Subcutaneous abdominal adipose tissue (tissue), 5 donors: ENCODE data around the gene PASK.
A peak's percentile ranks its signal among the peaks of the same experiment; 100 is the strongest.

Experiments
- H3K27ac ChIP-seq: one replicate; pipeline ENCODE4 v1.7.0; 2013; ENCODE audit warnings: low read depth, mild to moderate bottlenecking, inconsistent platforms, low read length, moderate library complexity
- H3K27me3 ChIP-seq, 5 donors: one replicate each; pipeline ENCODE4 v1.7.0; 2013; ENCODE audit warnings: low read length in 5 of 5, inconsistent platforms in 1 of 5; ENCODE audit not compliant: control insufficient read depth in 5 of 5, insufficient read depth in 4 of 5
- H3K36me3 ChIP-seq, 5 donors: one replicate each; pipeline ENCODE4 v1.7.0; 2013; ENCODE audit warnings: low read length in 5 of 5; ENCODE audit not compliant: control insufficient read depth in 5 of 5, insufficient read depth in 5 of 5
- H3K4me1 ChIP-seq, 5 donors: one replicate each; pipeline ENCODE4 v1.7.0; 2013; ENCODE audit warnings: low read length in 5 of 5, mild to moderate bottlenecking in 3 of 5, moderate library complexity in 1 of 5; ENCODE audit not compliant: control insufficient read depth in 5 of 5, insufficient read depth in 5 of 5
- H3K4me3 ChIP-seq, 5 donors: one replicate each; pipeline ENCODE4 v1.7.0; 2013; ENCODE audit warnings: low read length in 5 of 5, low read depth in 1 of 5
- H3K9ac ChIP-seq, 5 donors: one replicate each; pipeline ENCODE4 v1.7.0; 2013; ENCODE audit warnings: low read length in 5 of 5, mild to moderate bottlenecking in 4 of 5, moderate library complexity in 3 of 5
- H3K9me3 ChIP-seq, 5 donors: one replicate each; pipeline ENCODE4 v1.7.0; 2013; ENCODE audit warnings: low read length in 5 of 5; ENCODE audit not compliant: control insufficient read depth in 5 of 5
- donor health status: healthy.
- donor health status: healthy.
- donor health status: healthy.
- donor health status: healthy.
- donor health status: healthy.

Gene PASK

GRCh38 chr2:241159116-241159515 is 9.8 kb upstream of the PASK start:
- Histone ChIP-seq H3K9ac (no peak overlapping the region), H3K4me1 (peaks cover 7 to 24% (median 13%) of the 10 kb centered on the region in 5 donors), H3K27me3 (no peaks in the 10 kb centered on the region), H3K36me3 (peaks cover 0 to 66% (median 41%) of the 10 kb centered on the region in 5 donors), H3K4me3 (no peak overlapping the region), H3K9me3 (no peaks in the 10 kb centered on the region), H3K27ac (no peak overlapping the region)

- Histone ChIP-seq H3K4me3 (no peak overlapping the region), H3K27ac (no peak overlapping the region), H3K27me3 (no peaks in the 10 kb centered on the region), H3K36me3 (peaks cover 0 to 63% (median 38%) of the 10 kb centered on the region in 5 donors), H3K9me3 (no peaks in the 10 kb centered on the region), H3K9ac (no peak overlapping the region), H3K4me1 (peaks cover 7 to 24% (median 13%) of the 10 kb centered on the region in 5 donors)
Observed at GRCh38 chr2:241158546-241158900, 9.3 kb upstream of the PASK start.

DNA sequence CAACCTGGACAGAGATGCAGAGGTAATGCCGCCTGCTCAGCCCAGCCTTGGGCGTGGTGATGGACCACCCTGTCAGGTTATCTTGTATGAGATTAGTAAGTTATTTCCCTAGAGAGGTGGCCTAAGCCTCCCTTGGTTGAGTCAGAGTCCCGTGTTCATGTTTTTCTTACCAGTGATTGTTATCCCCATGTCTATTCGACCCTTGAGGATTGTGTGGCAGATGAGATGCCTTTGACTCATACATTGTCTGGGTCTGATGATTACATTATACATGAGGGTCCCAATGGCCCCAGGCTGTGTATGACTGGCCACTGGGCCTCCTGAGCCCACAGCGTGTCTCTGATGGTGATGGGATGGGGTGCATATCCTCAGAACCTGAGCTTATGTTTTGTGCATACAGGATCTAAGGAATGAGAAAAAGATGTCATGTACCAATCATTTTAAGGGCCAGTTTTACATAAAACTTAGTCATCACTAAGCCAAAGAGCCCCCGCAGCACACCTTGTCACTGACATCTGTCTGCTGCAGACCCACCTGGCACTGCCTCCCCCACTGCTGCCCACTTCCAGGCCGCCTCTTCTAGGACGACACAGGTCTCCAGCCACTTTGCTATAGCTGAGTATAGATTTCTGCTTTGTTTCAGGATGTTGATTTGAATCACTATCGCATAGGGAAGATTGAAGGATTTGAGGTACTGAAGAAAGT is 8.7 kb upstream of the PASK start:
- H3K4me1 ChIP-seq, result peaks cover 7 to 24% (median 13%) of the 10 kb centered on the region in 5 donors
- H3K27me3 ChIP-seq, result no peaks in the 10 kb centered on the region
- H3K4me3 ChIP-seq, result no peak overlapping the region
- H3K9ac ChIP-seq, result no peak overlapping the region
- H3K9me3 ChIP-seq, result no peaks in the 10 kb centered on the region
- no peak overlapping the region for H3K27ac ChIP-seq
- peaks cover 0 to 63% (median 37%) of the 10 kb centered on the region in 5 donors for H3K36me3 ChIP-seq

- Histone ChIP-seq H3K27ac (no peak overlapping the region), H3K27me3 (no peaks in the 10 kb centered on the region), H3K4me1 (peaks cover 5 to 19% (median 8%) of the 10 kb centered on the region in 5 donors), H3K4me3 (no peak overlapping the region), H3K9me3 (no peaks in the 10 kb centered on the region), H3K36me3 (peaks cover 0 to 63% (median 37%) of the 10 kb centered on the region in 5 donors), H3K9ac (no peak overlapping the region)
Observed at GRCh38 chr2:241156971-241157441, 7.7 kb upstream of the PASK start.

DNA sequence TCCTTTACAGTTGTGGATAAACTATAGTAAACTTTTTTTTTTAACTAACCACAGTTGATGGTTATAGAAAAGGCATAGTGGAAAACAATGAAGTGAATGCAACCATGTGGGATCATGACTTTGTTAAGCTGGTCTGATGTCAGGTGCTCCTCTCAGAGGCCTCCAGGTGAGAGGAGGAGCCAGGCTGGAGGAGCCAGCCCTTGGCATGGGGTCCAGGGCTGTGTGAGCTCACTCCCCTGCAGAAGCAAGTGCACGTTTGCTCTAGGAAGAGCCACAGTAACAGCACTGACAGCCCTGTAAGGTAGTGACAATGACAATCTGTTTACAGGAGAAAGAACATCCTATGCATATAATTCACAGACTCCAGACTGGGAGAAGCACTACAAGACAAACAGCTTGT is 6.7 kb upstream of the PASK start:
- Histone ChIP-seq H3K27me3 (no peaks in the 10 kb centered on the region), H3K27ac (no peak overlapping the region), H3K4me3 (no peak overlapping the region), H3K36me3 (peaks cover 0 to 59% (median 37%) of the 10 kb centered on the region in 5 donors), H3K9ac (no peak overlapping the region), H3K4me1 (peaks cover 5 to 18% (median 9%) of the 10 kb centered on the region in 5 donors), H3K9me3 (no peaks in the 10 kb centered on the region)

GRCh38 chr2:241154915-241155314 is 5.6 kb upstream of the PASK start:
- Histone ChIP-seq H3K27me3 (no peaks in the 10 kb centered on the region), H3K9me3 (no peaks in the 10 kb centered on the region), H3K36me3 (peaks cover 0 to 53% (median 33%) of the 10 kb centered on the region in 5 donors), H3K27ac (no peak overlapping the region), H3K4me3 (no peak overlapping the region), H3K4me1 (peaks cover 10 to 23% (median 15%) of the 10 kb centered on the region in 5 donors), H3K9ac (no peak overlapping the region)

DNA sequence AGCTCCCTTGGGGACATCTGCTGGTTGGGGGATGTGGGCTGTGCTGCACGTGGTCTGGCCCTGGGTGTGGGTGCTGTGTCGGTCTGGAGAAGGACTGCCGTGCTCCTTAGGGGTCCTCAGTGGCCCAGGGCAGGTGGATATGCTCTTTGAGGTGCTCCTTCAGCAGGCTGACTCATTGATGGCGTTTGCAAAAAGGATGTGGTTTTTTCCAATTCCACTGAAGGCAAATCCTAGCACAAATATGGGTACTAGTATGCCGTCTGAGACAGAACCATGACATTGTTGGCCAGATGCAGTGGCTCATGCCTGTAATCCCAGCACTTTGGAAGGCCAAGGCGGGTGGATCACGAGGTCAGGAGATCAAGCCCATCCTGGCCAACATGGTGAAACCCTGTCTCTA is 4.3 kb upstream of the PASK start:
- peaks cover 10 to 33% (median 22%) of the 10 kb centered on the region in 5 donors for H3K4me1 ChIP-seq
- peaks cover 0 to 41% (median 21%) of the 10 kb centered on the region in 5 donors for H3K36me3 ChIP-seq
- H3K27ac ChIP-seq, result no peak overlapping the region
- H3K9me3 ChIP-seq, result no peaks in the 10 kb centered on the region
- no peak overlapping the region for H3K9ac ChIP-seq
- no peak overlapping the region for H3K4me3 ChIP-seq
- H3K27me3 ChIP-seq, result no peaks in the 10 kb centered on the region

- peaks cover 8 to 32% (median 26%) of the 10 kb centered on the region in 5 donors for H3K4me1 ChIP-seq
- no peaks in the 10 kb centered on the region for H3K9me3 ChIP-seq
- peaks cover 0 to 26% (median 8%) of the 10 kb centered on the region in 5 donors for H3K36me3 ChIP-seq
- no peak overlapping the region for H3K27ac ChIP-seq
- peaks cover 0 to 2% (median 0%) of the 10 kb centered on the region in 5 donors for H3K27me3 ChIP-seq
- no peak overlapping the region for H3K4me3 ChIP-seq
- H3K9ac ChIP-seq, result no peak overlapping the region
Observed at GRCh38 chr2:241151934-241152660, 2.8 kb upstream of the PASK start.

- H3K27me3 ChIP-seq, result peaks cover 0 to 2% (median 0%) of the 10 kb centered on the region in 5 donors
- peak overlapping the region; percentile 73 for H3K27ac ChIP-seq
- peaks cover 8 to 30% (median 25%) of the 10 kb centered on the region in 5 donors for H3K4me1 ChIP-seq
- peak overlapping the region; percentile 39 to 88 (median 78) for H3K9ac ChIP-seq
- peaks cover 0 to 18% (median 8%) of the 10 kb centered on the region in 5 donors for H3K36me3 ChIP-seq
- no peaks in the 10 kb centered on the region for H3K9me3 ChIP-seq
- H3K4me3 ChIP-seq, result peak overlapping the region; percentile 75 to 95 (median 88)
Observed at GRCh38 chr2:241150660-241151530, 1.6 kb upstream of the PASK start.
